Central memory CD8-positive, alpha-beta T cell (primary cell): Measurements from ENCODE around the gene FAM227B.

Experiments
- ATAC-seq: fragments of 150-1000 bp; cut with Tn5 transposase; replicated peaks from 2 replicates; pipeline ENCODE4 v1.10.0; 2022; ENCODE audit warnings: mild to moderate bottlenecking, moderate FRiP score, moderate number of reproducible peaks; ENCODE audit not compliant: poor library complexity, severe bottlenecking; ENCODE audit errors: extremely low read depth
- DNase-seq, 2 donors: peaks; one replicate each; pipeline ENCODE4 v3.0.0; 2021; ENCODE audit warnings: low spot score in 2 of 2
- H3K27ac Mint-ChIP-seq: one replicate; pipeline ENCODE4 v1.8.0; 2022; ENCODE audit warnings: low read depth, mild to moderate bottlenecking, moderate library complexity, mixed read lengths
- H3K27me3 Mint-ChIP-seq: one replicate; pipeline ENCODE4 v1.8.0; 2022; ENCODE audit warnings: mixed read lengths
- H3K36me3 Mint-ChIP-seq: one replicate; pipeline ENCODE4 v1.8.0; 2022; ENCODE audit warnings: mild to moderate bottlenecking, moderate library complexity, mixed read lengths; ENCODE audit not compliant: insufficient read depth
- H3K4me1 Mint-ChIP-seq: one replicate; pipeline ENCODE4 v1.8.0; 2022; ENCODE audit warnings: mixed read lengths
- H3K4me3 Mint-ChIP-seq: one replicate; pipeline ENCODE4 v1.8.0; 2022; ENCODE audit warnings: mild to moderate bottlenecking, moderate library complexity, mixed read lengths
- H3K9me3 Mint-ChIP-seq: one replicate; pipeline ENCODE4 v1.8.0; 2022; ENCODE audit warnings: mixed read lengths

FAM227B gene

GRCh38 chr15:49287481-49287880 lies 333.1 kb downstream of the FAM227B start:
- Mint-ChIP-seq H3K27ac (no peak overlapping the region), H3K9me3 (no peaks in the 10 kb centered on the region), H3K4me3 (no peak overlapping the region), H3K4me1 (peaks cover 13% of the 10 kb centered on the region), H3K27me3 (no peaks in the 10 kb centered on the region), H3K36me3 (peaks cover 24% of the 10 kb centered on the region)
- ATAC-seq (no peak), DNase-seq (no peak)

- ATAC-seq = no peak
- DNase-seq = no peak
- no peak overlapping the region for H3K4me3 Mint-ChIP-seq
- no peak overlapping the region for H3K27ac Mint-ChIP-seq
- H3K27me3 Mint-ChIP-seq = no peaks in the 10 kb centered on the region
- H3K9me3 Mint-ChIP-seq = no peaks in the 10 kb centered on the region
- H3K4me1 Mint-ChIP-seq = peaks cover 13% of the 10 kb centered on the region
- peaks cover 23% of the 10 kb centered on the region for H3K36me3 Mint-ChIP-seq
These were observed 333.8 kb downstream of the FAM227B start for GRCh38 chr15:49286649-49287404.

- no peaks in the 10 kb centered on the region for H3K27me3 Mint-ChIP-seq
- H3K9me3 Mint-ChIP-seq = no peaks in the 10 kb centered on the region
- ATAC-seq (no peak), DNase-seq (no peak)
- H3K36me3 Mint-ChIP-seq = peaks cover 23% of the 10 kb centered on the region
- no peak overlapping the region for H3K27ac Mint-ChIP-seq
- no peak overlapping the region for H3K4me3 Mint-ChIP-seq
- H3K4me1 Mint-ChIP-seq = peaks cover 13% of the 10 kb centered on the region
These were observed 338.3 kb downstream of the FAM227B start for GRCh38 chr15:49282366-49282765.

GRCh38 chr15:49279521-49280456 lies 340.8 kb downstream of the FAM227B start:
- no peak for DNase-seq
- Mint-ChIP-seq H3K36me3 (peaks cover 15% of the 10 kb centered on the region), H3K27me3 (no peaks in the 10 kb centered on the region), H3K27ac (no peak overlapping the region), H3K9me3 (no peaks in the 10 kb centered on the region), H3K4me3 (no peak overlapping the region), H3K4me1 (no peaks in the 10 kb centered on the region)
- no peak for ATAC-seq

- Mint-ChIP-seq H3K9me3 (no peaks in the 10 kb centered on the region), H3K36me3 (peaks cover 11% of the 10 kb centered on the region), H3K27me3 (no peaks in the 10 kb centered on the region), H3K4me3 (no peak overlapping the region), H3K4me1 (peaks cover under 1% of the 10 kb centered on the region), H3K27ac (no peak overlapping the region)
- no peak for ATAC-seq
- no peak for DNase-seq
These were observed 341.9 kb downstream of the FAM227B start for GRCh38 chr15:49278751-49279150.
